Stimulated activated CD8-positive, alpha-beta memory T cell treated with anti-CD3 and anti-CD28 coated beads, Interleukin-7, amount 100 ng/mL, for 1 hour (primary cell): ENCODE measurements around the gene MAPKAP1.
"Not testable (repeated sequence)": the region's sequence is repeated elsewhere in the genome, so short reads cannot be mapped to it uniquely, and the experiment has no call there.

ENCODE experiments used
- DNase-seq, 2 donors: peaks; one replicate each; pipeline ENCODE4 v3.0.0-alpha.2; 2020; ENCODE audit warnings: low read depth in 2 of 2

Gene MAPKAP1

GRCh38 chr9:125604196-125604595 is 102.8 kb downstream of the MAPKAP1 start:
- no peak for DNase-seq

- DNase-seq, result no peak
Observed at GRCh38 chr9:125603478-125604021, 103.5 kb downstream of the MAPKAP1 start.

GRCh38 chr9:125601961-125602360 is 105.0 kb downstream of the MAPKAP1 start:
- no peak for DNase-seq

- DNase-seq, result no peak
Observed at GRCh38 chr9:125600194-125600593, 106.8 kb downstream of the MAPKAP1 start.

GRCh38 chr9:125594223-125594610 is 112.8 kb downstream of the MAPKAP1 start:
- no peak for DNase-seq

- no peak for DNase-seq
Observed at GRCh38 chr9:125593581-125594222, 113.3 kb downstream of the MAPKAP1 start.

- no peak for DNase-seq
Observed at GRCh38 chr9:125591888-125592287, 115.1 kb downstream of the MAPKAP1 start.

GRCh38 chr9:125591245-125591644 is 115.8 kb downstream of the MAPKAP1 start:
- DNase-seq, result no peak

- no peak for DNase-seq
Observed at GRCh38 chr9:125589287-125589686, 117.7 kb downstream of the MAPKAP1 start.

- no peak for DNase-seq
Observed at GRCh38 chr9:125587819-125588460, 119.1 kb downstream of the MAPKAP1 start.

- DNase-seq, result no peak
Observed at GRCh38 chr9:125586172-125586511, 120.9 kb downstream of the MAPKAP1 start.

GRCh38 chr9:125585503-125586171 is 121.4 kb downstream of the MAPKAP1 start:
- no peak for DNase-seq

- no peak for DNase-seq
Observed at GRCh38 chr9:125580701-125581286, 126.2 kb downstream of the MAPKAP1 start.

GRCh38 chr9:125579030-125579932 is 127.7 kb downstream of the MAPKAP1 start:
- DNase-seq, result no peak

- no peak for DNase-seq
Observed at GRCh38 chr9:125574126-125574877, 132.7 kb downstream of the MAPKAP1 start.

GRCh38 chr9:125572461-125572860 is 134.5 kb downstream of the MAPKAP1 start:
- not testable (repeated sequence) for DNase-seq

- not testable (repeated sequence) for DNase-seq
Observed at GRCh38 chr9:125571824-125572223, 135.2 kb downstream of the MAPKAP1 start.

- DNase-seq, result no peak
Observed at GRCh38 chr9:125570246-125570645, 136.8 kb downstream of the MAPKAP1 start.

GRCh38 chr9:125568621-125569020 is 138.4 kb downstream of the MAPKAP1 start:
- DNase-seq, result no peak

GRCh38 chr9:125566051-125566450 is 141.0 kb downstream of the MAPKAP1 start:
- DNase-seq, result not testable (repeated sequence)

GRCh38 chr9:125565126-125565525 is 141.9 kb downstream of the MAPKAP1 start:
- DNase-seq, result no peak
